ENCODE data around the gene NOTUM. TPM values are rescaled to one million over a fixed set of nuclear protein-coding genes. Genes with fewer than 3 reads are reported as not detected.

Gene NOTUM
- polyA plus RNA-seq, 2 of the 4 experiments (the other 2 are of a cell fraction) = 0.06 to 0.92 TPM

- 97% methylated on average over 28 of the region's 30 CpGs for WGBS (ENCODE audit: missing lambda C conversion rate)
Observed at GRCh38 chr17:82007495-82008257, 46.7 kb upstream of the NOTUM start.

GRCh38 chr17:82007228-82007494 is 46.2 kb upstream of the NOTUM start:
- DNase-seq (ENCODE audit: low read depth in 1 of 2, low spot score in 1 of 2) (no peak), FAIRE-seq (no peak), ATAC-seq (no peak)
- H3K4me3 ChIP-seq = no peak overlapping the region
- ChIA-PET CTCF (interaction anchor here (0.6 to 33.2 kb wide), 4 partner anchors 13 to 133 kb away, joined by 3 to 794 read pairs (median 107); partner anchors contain the start of genes CENPX, LRRC45, NOTUM and RAC3), POLR2A (no interaction called here)
- peak overlapping the region in 1 of 2 experiments; percentile 93; a peak in 5 of 6 replicates for H3K27ac ChIP-seq
- WGBS (ENCODE audit: missing lambda C conversion rate) = 94% methylated on average over 5 of the region's 6 CpGs
- TF ChIP-seq CEBPB (IDR thresholded peaks at IDR 0.05) (no peak), HEYL (CRISPR knock-in tag; IDR thresholded peaks at IDR 0.05) (no peak), NR3C1 (IDR thresholded peaks at IDR 0.05) (no peak), CBX8 (IDR thresholded peaks at IDR 0.05) (no peak), MYC (IDR thresholded peaks at IDR 0.05; ENCODE audit: borderline replicate concordance, low read length) (no peak), HOXB5 (CRISPR knock-in tag; IDR thresholded peaks at IDR 0.05) (no peak), POLR2AphosphoS2 (conservative IDR thresholded peaks at IDR 0.05; ENCODE audit: low read length) (no peak), ESRRA (IDR thresholded peaks at IDR 0.05; ENCODE audit: borderline replicate concordance, low read length) (no peak), FOSL2 (IDR thresholded peaks at IDR 0.05) (no peak), FOSL2 (CRISPR knock-in tag; IDR thresholded peaks at IDR 0.05) (no peak), POLR2A (IDR thresholded peaks at IDR 0.05; ENCODE audit: low read length) (no peak), CHD4 (IDR thresholded peaks at IDR 0.05; ENCODE audit: borderline replicate concordance) (no peak)
- no peaks in the 10 kb centered on the region for H3K9me3 ChIP-seq
- no peak overlapping the region for H3K4me2 ChIP-seq
- peaks cover 49% of the 10 kb centered on the region for H3K4me1 ChIP-seq

More at GRCh38 chr17:82007495-82008257, 46.7 kb upstream of the NOTUM start:
- ChIA-PET POLR2A (no interaction called here), CTCF (interaction anchor here (0.7 to 33.2 kb wide), 5 partner anchors 11 to 43 kb away, joined by 3 to 794 read pairs (median 16); partner anchors contain the start of genes CENPX, LRRC45, NOTUM and RAC3)
- FAIRE-seq (no peak), ATAC-seq (no peak), DNase-seq (ENCODE audit: low read depth in 1 of 2, low spot score in 1 of 2) (no peak)
- TF ChIP-seq CHD2 (IDR thresholded peaks at IDR 0.05; ENCODE audit: low read length, partially characterized antibody) (no peak), FOSL2 (IDR thresholded peaks at IDR 0.05) (no peak), FOSL2 (CRISPR knock-in tag; IDR thresholded peaks at IDR 0.05) (no peak), CHD4 (IDR thresholded peaks at IDR 0.05; ENCODE audit: borderline replicate concordance) (no peak), HOXB5 (CRISPR knock-in tag; IDR thresholded peaks at IDR 0.05) (no peak), ZC3H11A (IDR thresholded peaks at IDR 0.05) (no peak)
- H3K27ac ChIP-seq = peak overlapping the region in 1 of 2 experiments; percentile 93; a peak in 4 of 6 replicates
- no peak overlapping the region for H3K4me2 ChIP-seq
- H3K4me3 ChIP-seq = no peak overlapping the region
- peaks cover 44% of the 10 kb centered on the region for H3K4me1 ChIP-seq
- no peaks in the 10 kb centered on the region for H3K9me3 ChIP-seq

- H3K4me1 ChIP-seq = peaks cover 53% of the 10 kb centered on the region
- 65% methylated on average over 24 of the region's 24 CpGs for WGBS (ENCODE audit: missing lambda C conversion rate)
- H3K27ac ChIP-seq = peak overlapping the region; percentile 59 to 93; a peak in 5 of 6 replicates
- ATAC-seq (peak; percentile 0 to 3; a peak in 1 of 6 replicates), FAIRE-seq (no peak), DNase-seq (ENCODE audit: low read depth in 1 of 2, low spot score in 1 of 2) (no peak)
- CTCF ChIA-PET = interaction anchor here (0.6 to 33.2 kb wide), 3 partner anchors 14 to 132 kb away, joined by 3 to 794 read pairs (median 198); partner anchors contain the start of genes CENPX, LRRC45 and NOTUM
- H3K4me2 ChIP-seq = peak overlapping the region; percentile 22
- H3K4me3 ChIP-seq = no peak overlapping the region
- no peaks in the 10 kb centered on the region for H3K9me3 ChIP-seq
- POLR2A ChIA-PET = no interaction called here
- TF ChIP-seq MYC (IDR thresholded peaks at IDR 0.05; ENCODE audit: borderline replicate concordance, low read length) (no peak), EP300 (IDR thresholded peaks at IDR 0.05) (no peak), RFX5 (IDR thresholded peaks at IDR 0.05) (no peak), MAX (IDR thresholded peaks at IDR 0.05) (peak; percentile 14; the same call in 1 of the 2 replicates)
Observed at GRCh38 chr17:82006468-82007227, 45.7 kb upstream of the NOTUM start.

- Histone ChIP-seq H3K4me1 (peaks cover 60% of the 10 kb centered on the region), H3K4me2 (peak overlapping the region; percentile 22), H3K4me3 (no peak overlapping the region), H3K27ac (peak overlapping the region; percentile 81 to 93; a peak in 5 of 6 replicates), H3K9me3 (no peaks in the 10 kb centered on the region)
- no peak for FAIRE-seq
- WGBS (ENCODE audit: missing lambda C conversion rate) = 89% methylated on average over 23 of the region's 30 CpGs
- ChIA-PET POLR2A (no interaction called here), CTCF (interaction anchor here (1.6 to 33.2 kb wide), 5 partner anchors 10 to 136 kb away, joined by 4 to 794 read pairs (median 16); partner anchors contain the start of genes CENPX, LRRC45 and NOTUM)
- ATAC-seq = no peak
- no peak for DNase-seq (ENCODE audit: low read depth in 1 of 2, low spot score in 1 of 2)
- TF ChIP-seq NR3C1 (IDR thresholded peaks at IDR 0.05) (no peak), RFX5 (IDR thresholded peaks at IDR 0.05) (no peak), JUNB (IDR thresholded peaks at IDR 0.05) (no peak), GATA3 (IDR thresholded peaks at IDR 0.05; ENCODE audit: borderline replicate concordance) (no peak), POLR2AphosphoS2 (conservative IDR thresholded peaks at IDR 0.05; ENCODE audit: low read length) (no peak), CHD2 (IDR thresholded peaks at IDR 0.05; ENCODE audit: low read length, partially characterized antibody) (no peak), ZFP36 (IDR thresholded peaks at IDR 0.05; ENCODE audit: borderline replicate concordance, partially characterized antibody) (no peak), BHLHE40 (IDR thresholded peaks at IDR 0.05; ENCODE audit: low read depth, low read length) (no peak), ESRRA (IDR thresholded peaks at IDR 0.05; ENCODE audit: borderline replicate concordance, low read length) (no peak), ZSCAN20 (CRISPR knock-in tag; IDR thresholded peaks at IDR 0.05) (no peak), KDM1A (IDR thresholded peaks at IDR 0.05; ENCODE audit: low read depth) (no peak), EHF (CRISPR knock-in tag; IDR thresholded peaks at IDR 0.05) (no peak), PBX3 (IDR thresholded peaks at IDR 0.05) (no peak)
Observed at GRCh38 chr17:82005701-82006348, 44.8 kb upstream of the NOTUM start.
